ENCODE data around the gene SOAT1.

The SOAT1 gene

DNA sequence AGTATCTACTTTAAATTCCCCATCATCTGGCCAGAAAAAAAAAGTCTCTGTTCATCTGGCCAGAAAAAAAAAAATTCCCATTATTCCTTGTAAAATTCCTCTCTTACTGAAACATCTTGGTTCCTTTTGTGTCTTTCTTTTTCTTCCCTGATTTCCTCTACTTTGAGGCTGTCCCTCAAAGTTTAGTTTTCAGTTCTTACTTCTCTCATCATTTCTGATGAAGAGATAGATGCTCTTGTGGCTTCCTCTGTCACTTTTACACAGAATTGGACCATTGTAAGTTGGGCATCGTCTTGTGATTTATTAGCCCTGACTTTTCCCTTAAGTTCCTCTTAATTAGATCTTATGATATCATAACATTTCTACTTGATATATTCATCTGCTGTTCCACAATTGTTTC, 6.5 kb downstream of the SOAT1 start:
- TF ChIP-seq TAF1 (IDR thresholded peaks at IDR 0.05; ENCODE audit: borderline replicate concordance, insufficient read depth, low read length) (no peak), POLR2AphosphoS5 (IDR thresholded peaks at IDR 0.05; ENCODE audit: low read depth, low read length) (no peak), FOXP2 (optimal IDR thresholded peaks at IDR 0.05; ENCODE audit: borderline replicate concordance, extremely low read depth, extremely low read length, insufficient read depth) (no peak), SIN3A (IDR thresholded peaks at IDR 0.05; ENCODE audit: borderline replicate concordance, insufficient read depth, low read length) (no peak)
- TF ChIP-seq, protein P1, sequence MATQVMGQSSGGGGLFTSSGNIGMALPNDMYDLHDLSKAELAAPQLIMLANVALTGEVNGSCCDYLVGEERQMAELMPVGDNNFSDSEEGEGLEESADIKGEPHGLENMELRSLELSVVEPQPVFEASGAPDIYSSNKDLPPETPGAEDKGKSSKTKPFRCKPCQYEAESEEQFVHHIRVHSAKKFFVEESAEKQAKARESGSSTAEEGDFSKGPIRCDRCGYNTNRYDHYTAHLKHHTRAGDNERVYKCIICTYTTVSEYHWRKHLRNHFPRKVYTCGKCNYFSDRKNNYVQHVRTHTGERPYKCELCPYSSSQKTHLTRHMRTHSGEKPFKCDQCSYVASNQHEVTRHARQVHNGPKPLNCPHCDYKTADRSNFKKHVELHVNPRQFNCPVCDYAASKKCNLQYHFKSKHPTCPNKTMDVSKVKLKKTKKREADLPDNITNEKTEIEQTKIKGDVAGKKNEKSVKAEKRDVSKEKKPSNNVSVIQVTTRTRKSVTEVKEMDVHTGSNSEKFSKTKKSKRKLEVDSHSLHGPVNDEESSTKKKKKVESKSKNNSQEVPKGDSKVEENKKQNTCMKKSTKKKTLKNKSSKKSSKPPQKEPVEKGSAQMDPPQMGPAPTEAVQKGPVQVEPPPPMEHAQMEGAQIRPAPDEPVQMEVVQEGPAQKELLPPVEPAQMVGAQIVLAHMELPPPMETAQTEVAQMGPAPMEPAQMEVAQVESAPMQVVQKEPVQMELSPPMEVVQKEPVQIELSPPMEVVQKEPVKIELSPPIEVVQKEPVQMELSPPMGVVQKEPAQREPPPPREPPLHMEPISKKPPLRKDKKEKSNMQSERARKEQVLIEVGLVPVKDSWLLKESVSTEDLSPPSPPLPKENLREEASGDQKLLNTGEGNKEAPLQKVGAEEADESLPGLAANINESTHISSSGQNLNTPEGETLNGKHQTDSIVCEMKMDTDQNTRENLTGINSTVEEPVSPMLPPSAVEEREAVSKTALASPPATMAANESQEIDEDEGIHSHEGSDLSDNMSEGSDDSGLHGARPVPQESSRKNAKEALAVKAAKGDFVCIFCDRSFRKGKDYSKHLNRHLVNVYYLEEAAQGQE (IDR thresholded peaks at IDR 0.05; ENCODE audit: insufficient read depth in 1 of 2, low read depth in 2 of 2, low read length in 2 of 2) = no peak

DNA sequence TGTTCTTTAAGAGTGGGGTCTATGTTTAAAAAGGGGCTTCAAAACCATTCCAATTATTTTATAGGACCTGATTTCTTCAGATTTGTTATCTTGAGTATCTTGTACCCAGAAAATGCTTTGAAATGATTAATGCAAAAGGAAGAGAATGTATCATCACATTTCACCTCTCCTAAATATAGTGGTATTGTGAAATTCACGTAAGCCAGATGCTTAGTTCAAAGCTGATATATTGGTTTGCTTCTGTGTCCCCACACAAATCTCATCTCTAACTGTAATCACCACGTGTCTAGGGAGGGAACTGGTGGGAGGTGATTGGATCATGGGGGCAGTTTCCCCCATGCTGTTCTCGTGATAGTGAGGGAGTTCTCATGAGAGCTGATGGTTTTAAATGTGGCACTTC, 8.5 kb downstream of the SOAT1 start:
- no peak for TF ChIP-seq FOXP2 (optimal IDR thresholded peaks at IDR 0.05; ENCODE audit: borderline replicate concordance, extremely low read depth, extremely low read length, insufficient read depth)
- TF ChIP-seq, protein P1 (IDR thresholded peaks at IDR 0.05; ENCODE audit: insufficient read depth in 1 of 2, low read depth in 2 of 2, low read length in 2 of 2) = no peak
- TF ChIP-seq TAF1 (IDR thresholded peaks at IDR 0.05; ENCODE audit: borderline replicate concordance, insufficient read depth, low read length) = no peak
- TF ChIP-seq POLR2AphosphoS5 (IDR thresholded peaks at IDR 0.05; ENCODE audit: low read depth, low read length) = no peak
- TF ChIP-seq SIN3A (IDR thresholded peaks at IDR 0.05; ENCODE audit: borderline replicate concordance, insufficient read depth, low read length) = no peak

DNA sequence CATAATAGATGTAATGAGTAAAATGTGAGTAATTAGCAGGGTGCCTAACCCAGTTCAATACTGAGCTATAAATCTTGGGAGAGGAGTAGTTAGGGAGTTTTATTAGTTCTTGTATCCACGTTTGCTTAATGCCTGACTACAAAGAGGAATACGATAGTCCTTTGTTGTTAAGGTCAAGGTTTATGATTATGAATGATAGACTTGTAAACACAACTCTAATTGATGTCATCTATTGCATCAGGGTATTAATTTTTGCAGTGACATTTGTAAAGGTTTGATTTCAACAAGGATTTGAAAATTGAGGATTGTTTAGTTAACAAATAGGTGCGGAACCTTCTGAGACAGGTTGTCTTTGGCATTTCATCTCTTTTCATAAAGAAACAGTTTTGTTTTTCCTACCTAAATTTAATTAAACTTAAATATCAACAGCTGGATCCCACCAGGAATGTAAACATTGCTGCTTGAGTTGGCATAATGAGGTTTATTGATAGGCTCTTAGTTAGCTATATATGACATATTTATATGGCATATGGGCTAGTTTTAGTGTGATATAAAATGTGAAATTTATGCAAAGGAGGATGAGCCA, 9.7 kb downstream of the SOAT1 start:
- no peak for TF ChIP-seq SIN3A (IDR thresholded peaks at IDR 0.05; ENCODE audit: borderline replicate concordance, insufficient read depth, low read length)
- no peak for TF ChIP-seq POLR2AphosphoS5 (IDR thresholded peaks at IDR 0.05; ENCODE audit: low read depth, low read length)
- TF ChIP-seq TAF1 (IDR thresholded peaks at IDR 0.05; ENCODE audit: borderline replicate concordance, insufficient read depth, low read length) = no peak
- TF ChIP-seq, protein P1 (IDR thresholded peaks at IDR 0.05; ENCODE audit: insufficient read depth in 1 of 2, low read depth in 2 of 2, low read length in 2 of 2) = no peak
- no peak for TF ChIP-seq FOXP2 (optimal IDR thresholded peaks at IDR 0.05; ENCODE audit: borderline replicate concordance, extremely low read depth, extremely low read length, insufficient read depth)

DNA sequence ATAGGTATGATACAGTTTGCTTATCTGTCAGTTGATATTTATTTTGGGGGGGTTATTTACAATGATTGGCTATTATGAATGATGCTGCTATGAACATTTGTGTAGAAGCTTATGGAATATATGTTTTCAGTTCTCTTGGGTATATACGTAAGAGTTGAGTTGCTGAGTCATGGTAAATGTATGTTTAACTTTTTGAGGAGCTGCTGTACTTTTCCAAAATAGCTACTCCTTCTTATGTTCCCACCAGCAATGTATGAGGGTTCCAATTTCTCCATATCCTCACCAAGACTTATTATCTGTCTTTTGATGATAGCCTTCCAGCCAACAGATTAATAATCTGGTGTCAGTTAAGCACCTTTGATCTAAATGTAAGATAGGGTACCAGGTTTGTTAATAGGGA, 11.9 kb downstream of the SOAT1 start:
- TF ChIP-seq POLR2AphosphoS5 (IDR thresholded peaks at IDR 0.05; ENCODE audit: low read depth, low read length) (no peak), SIN3A (IDR thresholded peaks at IDR 0.05; ENCODE audit: borderline replicate concordance, insufficient read depth, low read length) (no peak), FOXP2 (optimal IDR thresholded peaks at IDR 0.05; ENCODE audit: borderline replicate concordance, extremely low read depth, extremely low read length, insufficient read depth) (no peak), TAF1 (IDR thresholded peaks at IDR 0.05; ENCODE audit: borderline replicate concordance, insufficient read depth, low read length) (no peak)
- TF ChIP-seq, protein P1 (IDR thresholded peaks at IDR 0.05; ENCODE audit: insufficient read depth in 1 of 2, low read depth in 2 of 2, low read length in 2 of 2) = no peak
